Measurements from ENCODE around the gene PRM1.

- TF ChIP-seq BCL3 (IDR thresholded peaks at IDR 0.05) (no peak), POLR2A (IDR thresholded peaks at IDR 0.05; ENCODE audit: low read length) (no peak), REST (IDR thresholded peaks at IDR 0.05) (no peak), JUNB (IDR thresholded peaks at IDR 0.05) (no peak), CTCF (IDR thresholded peaks at IDR 0.05) (no peak), HES2 (IDR thresholded peaks at IDR 0.05) (no peak), HDAC2 (IDR thresholded peaks at IDR 0.05) (no peak), MAFK (IDR thresholded peaks at IDR 0.05; ENCODE audit: partially characterized antibody) (no peak), CBX8 (IDR thresholded peaks at IDR 0.05) (no peak), SREBF2 (IDR thresholded peaks at IDR 0.05) (no peak)
These were observed 21.2 kb downstream of the PRM1 start for GRCh38 chr16:11259655-11260595.
